RWPE2 (cell line): ENCODE data around the gene MACROD2.

Experiments used
- ATAC-seq: fragments of 200-7000 bp; cut with Tn5 transposase; 3 replicates; pipeline ENCODE4 v1.9.1; 2021; ENCODE audit warnings: low read depth
- DNase-seq: peaks from one replicate; pipeline ENCODE4 v3.0.0-alpha.2; 2020; ENCODE audit warnings: low spot score
- H3K27ac ChIP-seq: fragments of 450-650 bp; 2 replicates; pipeline ENCODE4 v1.5.1; 2017; ENCODE audit warnings: mild to moderate bottlenecking; ENCODE audit not compliant: poor library complexity, severe bottlenecking
- H3K27me3 ChIP-seq: fragments of 250-450 bp; sonication (Bioruptor Pico); 2 replicates; pipeline ENCODE4 v1.5.1; 2021; ENCODE audit warnings: mild to moderate bottlenecking, moderate library complexity; ENCODE audit not compliant: insufficient read depth, poor library complexity, severe bottlenecking
- H3K36me3 ChIP-seq: fragments of 250-450 bp; sonication (Bioruptor Pico); 2 replicates; pipeline ENCODE4 v1.5.1; 2020; ENCODE audit warnings: low read depth, mild to moderate bottlenecking, moderate library complexity
- H3K4me1 ChIP-seq: fragments of 250-450 bp; sonication (Bioruptor Pico); 2 replicates; pipeline ENCODE4 v1.5.1; 2021; ENCODE audit warnings: mild to moderate bottlenecking, moderate library complexity; ENCODE audit not compliant: insufficient read depth, poor library complexity, severe bottlenecking
- H3K4me3 ChIP-seq: fragments of 250-450 bp; sonication (Bioruptor Pico); 2 replicates; pipeline ENCODE4 v1.5.1; 2021; ENCODE audit warnings: mild to moderate bottlenecking, moderate library complexity; ENCODE audit not compliant: severe bottlenecking
- H3K9me3 ChIP-seq: fragments of 250-450 bp; sonication (Bioruptor Pico); 2 replicates; pipeline ENCODE4 v1.5.1; 2021; ENCODE audit warnings: mild to moderate bottlenecking, moderate library complexity; ENCODE audit not compliant: severe bottlenecking
- CTCF ChIP-seq: fragments of 450-650 bp; IDR thresholded peaks from one replicate; pipeline ENCODE4 v1.5.1; 2017; ENCODE audit warnings: mild to moderate bottlenecking, moderate library complexity; ENCODE audit not compliant: poor library complexity, severe bottlenecking

MACROD2 gene

GRCh38 chr20:15623215-15623614 is 1627.9 kb downstream of the MACROD2 start:
- Histone ChIP-seq H3K36me3 (no peaks in the 10 kb centered on the region), H3K27me3 (peaks cover 4% of the 10 kb centered on the region), H3K27ac (no peak overlapping the region), H3K4me1 (no peaks in the 10 kb centered on the region), H3K9me3 (no peaks in the 10 kb centered on the region), H3K4me3 (no peak overlapping the region)
- TF ChIP-seq CTCF, result no peak
- DNase-seq (no peak), ATAC-seq (no peak)

GRCh38 chr20:15625981-15626380 is 1630.7 kb downstream of the MACROD2 start:
- Histone ChIP-seq H3K27me3 (peaks cover 4% of the 10 kb centered on the region), H3K4me1 (no peaks in the 10 kb centered on the region), H3K36me3 (no peaks in the 10 kb centered on the region), H3K4me3 (no peak overlapping the region), H3K27ac (no peak overlapping the region), H3K9me3 (no peaks in the 10 kb centered on the region)
- TF ChIP-seq CTCF, result no peak
- no peak for ATAC-seq
- DNase-seq, result no peak

- H3K36me3 ChIP-seq, result no peaks in the 10 kb centered on the region
- H3K27ac ChIP-seq, result no peak overlapping the region
- no peak for DNase-seq
- no peaks in the 10 kb centered on the region for H3K27me3 ChIP-seq
- no peak overlapping the region for H3K4me3 ChIP-seq
- H3K4me1 ChIP-seq, result no peaks in the 10 kb centered on the region
- no peaks in the 10 kb centered on the region for H3K9me3 ChIP-seq
- ATAC-seq, result no peak
- TF ChIP-seq CTCF, result no peak
These were observed 1631.8 kb downstream of the MACROD2 start for GRCh38 chr20:15627089-15627488.

GRCh38 chr20:15627501-15627903 is 1632.2 kb downstream of the MACROD2 start:
- DNase-seq, result no peak
- no peak overlapping the region for H3K27ac ChIP-seq
- no peaks in the 10 kb centered on the region for H3K27me3 ChIP-seq
- no peaks in the 10 kb centered on the region for H3K4me1 ChIP-seq
- TF ChIP-seq CTCF, result no peak
- H3K36me3 ChIP-seq, result no peaks in the 10 kb centered on the region
- H3K4me3 ChIP-seq, result no peak overlapping the region
- no peak for ATAC-seq
- no peaks in the 10 kb centered on the region for H3K9me3 ChIP-seq

GRCh38 chr20:15628851-15629353 is 1633.6 kb downstream of the MACROD2 start:
- H3K9me3 ChIP-seq, result no peaks in the 10 kb centered on the region
- no peak for DNase-seq
- no peaks in the 10 kb centered on the region for H3K36me3 ChIP-seq
- no peaks in the 10 kb centered on the region for H3K4me1 ChIP-seq
- ATAC-seq, result no peak
- TF ChIP-seq CTCF, result no peak
- H3K27me3 ChIP-seq, result no peaks in the 10 kb centered on the region
- no peak overlapping the region for H3K27ac ChIP-seq
- H3K4me3 ChIP-seq, result no peak overlapping the region
